Stimulated activated CD4-positive, alpha-beta T cell treated with anti-CD3 and anti-CD28 coated beads, Interleukin-4, amount 100 ng/mL, for 24 hours (primary cell): ENCODE data around the gene RBBP7.

Experiments used
- DNase-seq: peaks from one replicate; pipeline ENCODE4 v3.0.0-alpha.2; 2020

Gene RBBP7

DNA sequence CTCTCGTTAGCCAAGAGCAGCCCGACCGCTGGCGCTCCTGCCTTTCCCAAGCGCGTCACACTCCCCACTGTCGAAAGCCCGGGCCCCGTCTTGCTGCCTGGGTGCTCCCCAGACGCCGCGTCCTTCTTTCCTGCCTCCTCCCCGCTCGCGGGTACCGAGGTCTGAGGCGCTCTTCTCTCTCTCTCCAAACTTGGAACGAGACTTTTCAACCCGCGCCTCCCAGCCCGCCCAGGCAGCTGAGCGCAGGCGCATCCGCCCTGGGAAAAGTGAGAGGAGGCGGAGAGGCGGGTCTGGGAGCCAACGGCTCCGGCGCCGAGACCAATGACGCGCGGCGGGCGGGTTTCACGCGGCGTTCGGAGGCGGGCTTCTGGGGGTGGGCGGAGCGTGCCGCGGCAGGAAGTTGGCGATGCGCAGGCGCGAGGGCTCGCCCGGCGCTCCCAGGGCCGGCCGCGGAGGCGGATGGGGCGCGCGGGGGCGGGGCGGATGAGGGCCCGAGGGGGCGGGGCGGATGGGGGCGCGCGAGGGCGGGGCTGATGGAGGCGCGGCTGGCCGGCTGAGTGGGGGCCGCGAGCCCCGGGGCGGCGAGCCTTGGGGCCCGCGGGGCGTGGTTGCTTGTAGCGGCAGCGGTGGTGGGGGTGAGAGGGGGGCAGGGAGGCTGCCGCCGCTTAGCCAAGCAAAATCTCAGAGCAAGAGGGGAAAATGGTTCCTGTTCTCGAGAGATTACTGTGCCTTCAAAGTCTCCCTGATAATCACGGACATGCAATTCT is at the start of gene RBBP7:
RBBP7 (minus strand) TSS at position 268 of the 767 bp plus-strand sequence. CDS start 309 bp downstream, outside the sequence.
- peak; percentile 89 for DNase-seq

DNA sequence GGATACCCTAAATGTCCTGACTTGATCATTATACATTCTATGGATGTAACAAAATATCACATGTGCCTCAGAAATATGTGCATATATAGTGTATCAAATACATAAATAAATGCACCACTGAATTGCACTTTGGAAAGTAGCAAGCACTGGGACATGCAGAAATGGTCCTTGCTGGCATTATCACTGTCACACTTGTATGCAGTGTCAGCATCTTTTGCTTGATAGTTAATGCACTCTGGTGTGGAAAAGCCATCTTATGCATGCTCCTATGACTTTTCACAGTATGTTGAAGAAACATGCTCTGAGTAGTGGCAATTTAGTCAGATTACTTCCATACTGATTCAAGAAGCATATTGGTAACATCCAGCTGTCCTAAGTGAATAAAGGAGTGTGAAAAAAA is 48.8 kb upstream of the RBBP7 start:
- DNase-seq, result no peak

DNA sequence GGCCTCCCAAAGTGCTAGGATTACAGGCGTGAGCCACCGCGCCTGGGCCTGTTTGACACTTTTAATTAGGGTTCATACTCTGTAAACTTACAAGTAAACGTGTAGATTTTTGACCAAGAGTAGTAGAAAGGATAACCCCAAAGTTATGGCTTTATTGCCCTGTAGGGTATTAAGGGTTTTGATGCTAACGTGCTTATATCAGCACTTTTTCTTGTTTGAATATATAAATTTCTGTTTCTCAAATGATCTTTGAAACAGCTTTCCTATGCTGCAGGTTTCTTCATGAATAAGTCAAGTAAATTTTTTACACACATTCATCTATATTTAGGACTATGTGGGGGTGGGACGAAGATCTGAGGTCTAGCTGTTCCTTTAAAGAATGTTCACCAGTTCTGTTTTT is 47.0 kb upstream of the RBBP7 start:
- no peak for DNase-seq

DNA sequence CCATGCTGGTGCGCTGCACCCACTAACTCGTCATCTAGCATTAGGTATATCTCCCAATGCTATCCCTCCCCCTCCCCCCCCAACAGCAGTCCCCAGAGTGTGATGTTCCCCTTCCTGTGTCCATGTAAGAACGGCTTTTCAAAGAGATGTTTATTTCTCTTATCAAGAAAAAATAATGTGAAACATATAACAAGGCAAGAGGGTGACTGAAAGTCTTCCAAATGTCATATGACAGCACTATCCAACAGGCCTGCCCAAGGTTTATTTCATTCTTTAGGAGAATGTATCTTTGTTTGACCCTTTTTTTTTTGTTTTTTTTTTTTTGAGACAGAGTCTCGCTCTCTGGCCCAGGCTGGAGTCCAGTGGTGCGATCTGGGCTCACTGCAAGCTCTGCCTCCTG is 46.4 kb upstream of the RBBP7 start:
- DNase-seq, result no peak

DNA sequence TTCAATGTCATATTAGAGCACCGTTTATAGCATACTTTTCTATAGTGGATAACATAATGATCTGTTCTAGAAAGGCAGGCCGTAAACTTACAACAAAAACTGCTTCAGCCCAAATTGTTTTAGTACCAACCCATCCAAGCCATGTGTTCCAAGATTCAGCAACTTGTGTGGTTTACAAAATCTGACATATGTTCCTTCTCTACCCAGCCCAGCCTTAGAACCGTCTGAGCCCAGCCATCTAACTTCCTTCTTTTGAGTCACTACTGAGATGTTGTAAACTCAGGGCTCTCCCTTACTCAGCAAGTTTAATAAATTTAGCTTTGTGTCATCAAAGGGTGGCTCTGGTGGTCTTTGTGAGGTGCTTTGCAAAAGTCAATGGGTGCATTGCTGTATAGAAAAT is 43.9 kb upstream of the RBBP7 start:
- no peak for DNase-seq

DNA sequence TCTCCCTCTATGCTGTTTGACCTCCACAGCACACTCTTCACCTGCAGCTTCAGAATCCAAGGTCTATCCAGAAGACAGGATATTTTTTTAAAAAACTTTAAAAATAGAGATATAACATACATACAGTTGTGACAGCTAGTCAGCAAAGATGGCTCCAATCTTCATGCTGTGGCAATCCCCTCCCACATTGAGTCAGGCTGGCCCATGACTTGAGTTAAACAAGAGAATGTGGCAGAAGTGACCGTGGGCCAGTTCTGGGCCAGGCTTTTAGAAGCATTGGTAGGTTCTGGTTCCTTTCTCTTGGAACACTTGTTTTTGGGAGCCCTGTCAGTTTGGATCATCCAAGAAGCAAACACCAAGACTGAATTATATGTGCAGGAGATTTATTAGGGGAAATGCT is 40.2 kb upstream of the RBBP7 start:
- no peak for DNase-seq

DNA sequence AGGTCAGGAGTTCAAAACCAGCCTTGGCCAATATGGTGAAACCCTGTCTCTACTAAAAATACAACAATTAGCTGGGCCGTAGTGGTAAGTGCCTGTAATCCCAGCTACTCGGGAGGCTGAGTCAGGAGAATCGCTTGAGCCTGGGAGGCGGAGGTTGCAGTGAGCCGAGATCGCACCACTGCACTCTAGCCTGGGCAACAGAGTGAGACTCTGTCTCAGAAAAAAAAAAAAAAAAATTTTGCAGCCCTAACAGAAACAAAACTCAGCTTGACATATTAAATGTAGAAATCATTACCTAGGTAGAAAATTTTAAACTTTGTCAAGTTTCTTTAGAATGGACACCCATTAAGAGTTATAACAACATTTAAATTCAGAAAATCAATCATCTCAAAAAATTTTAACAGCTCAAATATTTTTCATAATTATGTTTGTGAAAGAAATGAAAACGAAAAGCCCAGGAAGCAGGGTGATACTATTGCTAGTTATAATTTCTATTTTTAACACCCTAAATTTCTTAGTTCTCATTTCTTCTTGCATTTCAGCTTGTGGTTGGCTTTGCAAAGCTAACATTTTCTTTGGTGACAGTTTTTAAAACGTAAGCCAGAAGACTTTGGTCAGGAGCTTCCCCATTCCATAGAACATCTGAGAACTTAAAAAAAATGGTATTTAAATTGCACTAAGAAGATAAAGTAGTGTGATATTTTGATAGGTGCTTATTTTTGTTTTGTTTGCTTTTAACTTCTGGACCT is 33.3 kb upstream of the RBBP7 start:
- no peak for DNase-seq

DNA sequence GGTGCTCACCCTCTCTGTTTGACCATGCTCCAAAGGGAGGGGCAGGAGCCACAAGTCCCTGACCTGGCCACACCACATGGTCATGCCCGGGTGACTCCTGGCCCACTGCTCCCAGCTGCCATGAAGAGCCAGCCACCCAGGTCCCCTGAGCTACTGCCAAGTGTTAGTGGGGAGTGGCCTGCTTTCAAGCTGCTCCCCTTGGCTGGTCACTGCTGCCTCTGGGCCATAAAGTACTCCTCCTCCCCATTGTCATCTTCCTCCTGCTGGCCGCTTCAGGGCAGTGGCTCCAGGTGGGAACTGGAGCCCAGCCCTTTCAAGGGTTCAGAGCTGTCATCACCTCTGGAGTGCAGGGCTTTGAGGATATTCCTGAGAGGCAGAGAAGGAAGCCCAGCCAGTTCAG is 27.3 kb upstream of the RBBP7 start:
- no peak for DNase-seq

DNA sequence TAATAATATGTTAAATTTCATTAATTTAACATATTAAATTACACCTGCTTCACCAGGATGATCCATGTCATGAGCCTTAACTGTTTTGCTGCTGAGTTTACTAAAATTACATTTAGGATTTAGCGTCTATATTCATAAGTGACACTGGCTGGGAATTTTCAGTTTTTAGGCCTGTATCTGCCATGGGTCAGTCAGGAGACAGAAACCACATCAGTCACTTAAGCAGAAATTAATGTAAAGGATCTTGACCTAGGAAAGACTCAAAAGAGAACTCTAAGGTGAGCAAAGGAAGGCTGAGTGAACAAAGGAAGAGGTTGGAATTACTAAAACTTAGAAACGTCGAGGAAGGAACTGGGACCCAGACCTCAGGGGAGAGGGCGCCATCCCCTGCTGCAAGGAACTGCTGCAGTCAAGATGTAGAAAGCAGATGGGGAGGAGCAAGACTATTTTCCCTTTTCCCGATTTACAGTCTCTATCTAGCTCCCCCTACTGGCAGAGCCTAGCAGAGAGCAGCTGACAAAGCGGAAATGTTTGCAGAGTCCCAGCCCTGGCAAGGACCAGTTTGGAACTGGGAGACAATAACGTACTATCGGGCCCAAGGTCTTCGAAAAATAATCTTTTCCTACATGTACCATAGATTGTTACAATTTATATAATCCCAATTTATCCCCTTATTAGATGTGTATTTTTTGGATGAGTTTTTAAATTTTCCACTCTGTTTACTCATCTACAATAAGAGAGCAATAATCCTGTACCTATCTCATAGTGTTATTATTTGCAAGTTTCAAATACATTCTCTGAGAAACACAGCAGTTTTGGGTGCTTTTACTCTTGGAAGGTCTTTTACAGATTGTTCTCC is 22.6 kb upstream of the RBBP7 start:
- peak; percentile 65 for DNase-seq

DNA sequence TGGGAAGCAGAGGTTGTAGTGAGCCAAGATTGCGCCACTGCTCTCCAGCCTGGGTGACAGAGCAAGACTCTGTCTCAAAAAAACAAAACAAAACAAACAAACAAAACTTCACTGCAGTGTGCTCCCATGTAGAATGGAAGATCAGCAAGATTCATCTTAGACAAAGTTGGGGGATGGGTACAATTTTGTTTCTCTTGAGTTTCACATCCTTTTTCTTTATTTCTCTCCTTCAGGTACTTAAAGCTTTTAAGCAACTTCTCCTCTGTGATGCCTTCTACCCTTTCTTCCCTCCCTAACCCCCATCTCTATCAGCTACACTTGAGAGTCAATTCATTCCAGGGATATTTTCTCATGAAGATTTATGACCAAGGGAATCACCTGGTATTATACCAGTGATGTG is 15.5 kb upstream of the RBBP7 start:
- no peak for DNase-seq

DNA sequence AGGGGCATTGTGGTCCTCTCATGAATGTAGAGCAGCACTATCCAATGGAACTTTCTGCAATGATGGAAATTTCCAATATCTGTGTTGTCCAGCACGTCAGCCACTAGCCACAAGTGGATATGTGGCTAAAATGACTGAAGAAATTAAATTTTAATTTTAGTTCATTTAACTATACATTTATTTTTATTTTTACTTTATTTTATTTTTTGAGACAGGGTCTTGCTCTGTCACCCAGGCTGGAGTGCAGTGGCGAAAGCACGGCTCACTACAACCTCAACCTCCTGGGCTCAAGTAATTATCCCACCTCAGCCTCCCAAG is 13.3 kb upstream of the RBBP7 start:
- no peak for DNase-seq

DNA sequence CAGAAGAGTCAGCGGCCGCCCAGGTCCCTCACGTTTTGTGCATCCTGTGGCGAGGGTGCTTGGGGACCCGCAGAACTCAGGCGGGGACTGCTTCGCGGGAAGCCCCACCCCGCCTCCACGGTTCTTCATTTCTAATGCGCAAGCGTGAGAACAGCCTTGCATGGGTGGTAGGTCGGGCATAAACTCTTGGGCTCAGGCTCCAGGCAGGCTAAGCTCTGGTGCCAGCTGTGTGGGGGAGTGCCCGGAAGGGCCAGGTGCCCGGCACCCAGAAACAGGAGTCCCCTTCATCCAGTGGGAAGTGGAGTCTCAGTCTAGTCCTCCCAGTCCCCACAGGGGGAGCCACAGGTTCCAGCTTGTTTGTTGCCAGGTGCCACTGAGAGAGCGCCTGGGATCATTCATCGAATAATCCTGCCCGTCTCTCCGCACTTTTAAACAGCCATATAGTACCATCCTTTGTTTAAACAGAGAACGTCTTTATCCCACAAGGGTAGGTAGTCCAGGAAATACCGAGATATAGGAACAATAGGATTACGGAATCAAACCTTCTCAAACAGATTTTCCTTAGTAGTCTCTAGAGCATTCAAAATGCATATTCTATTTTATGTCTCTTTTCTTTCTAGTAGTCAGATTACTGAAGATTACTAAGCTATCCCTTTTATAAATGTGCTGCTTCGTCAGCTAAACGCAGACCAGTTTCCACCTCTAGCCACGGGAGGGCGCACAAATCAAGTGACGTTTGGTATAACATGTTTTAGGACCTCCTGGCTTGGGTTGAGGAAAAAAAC is 12.7 kb upstream of the RBBP7 start:
- peak; percentile 69 for DNase-seq

DNA sequence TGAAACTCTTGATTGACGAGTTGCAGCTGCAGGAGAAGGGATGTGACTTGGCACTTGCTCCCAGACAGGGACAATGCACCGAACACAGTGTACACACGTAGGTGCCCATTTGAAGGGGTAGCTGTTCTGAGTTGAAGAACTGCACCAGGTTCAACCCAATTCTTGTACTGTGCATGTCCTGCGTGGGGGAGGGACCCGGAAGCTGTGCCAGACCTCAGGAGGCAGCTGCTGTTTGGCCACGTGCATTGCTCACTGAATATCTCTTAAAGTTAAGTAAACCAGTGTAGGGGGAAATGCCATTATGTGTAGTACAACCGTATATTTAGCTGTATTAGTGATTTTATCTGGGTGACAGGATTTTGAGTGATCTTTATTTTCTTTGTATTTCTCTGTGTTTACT is 12.0 kb upstream of the RBBP7 start:
- DNase-seq, result no peak

DNA sequence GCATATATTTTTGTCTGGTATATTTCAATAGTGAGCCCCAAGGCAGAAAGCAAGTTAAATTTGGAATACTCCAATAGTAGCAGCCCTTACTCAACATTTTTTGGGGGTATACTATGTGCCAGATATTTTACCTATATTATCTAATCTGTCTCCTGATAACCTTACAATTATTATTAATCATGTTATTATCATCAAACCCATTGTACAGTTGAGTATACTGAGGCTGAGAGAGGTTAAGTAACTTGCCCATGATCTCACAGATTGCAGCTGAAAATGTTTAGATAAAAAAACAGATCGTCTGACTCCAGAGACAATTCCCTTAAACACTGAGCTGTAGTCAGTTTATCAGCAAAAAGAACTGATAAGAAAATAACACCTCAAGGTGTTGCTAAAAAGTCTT is 6.5 kb upstream of the RBBP7 start:
- no peak for DNase-seq

DNA sequence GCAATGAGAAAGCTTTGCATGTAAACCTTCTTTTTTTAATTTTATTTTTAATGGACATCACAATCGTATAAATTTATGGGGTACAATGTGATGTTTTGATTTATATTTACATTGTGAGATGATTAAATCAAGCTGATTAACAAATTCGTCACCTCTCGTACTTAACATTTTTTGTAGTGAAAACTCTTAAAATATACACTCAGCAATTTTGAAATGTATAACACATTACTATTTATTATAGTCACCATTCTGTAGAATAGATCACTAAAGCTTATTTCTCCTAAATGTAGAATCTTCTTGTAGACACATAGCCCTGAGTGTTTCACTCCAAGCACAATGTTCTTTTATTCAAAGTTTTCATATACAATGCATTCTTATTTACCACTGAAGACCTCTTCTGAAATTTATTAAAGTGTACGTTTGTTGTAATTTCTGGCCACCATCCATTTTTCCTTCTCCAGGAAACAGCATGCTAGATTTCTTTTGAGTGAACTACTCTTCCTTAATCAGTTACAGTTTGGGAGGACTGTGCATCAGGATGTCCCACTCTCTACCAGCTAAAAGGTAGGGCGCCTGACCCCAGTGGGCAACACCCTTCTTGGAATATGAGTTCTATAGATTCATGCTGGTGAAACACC is 4.4 kb upstream of the RBBP7 start:
- no peak for DNase-seq

DNA sequence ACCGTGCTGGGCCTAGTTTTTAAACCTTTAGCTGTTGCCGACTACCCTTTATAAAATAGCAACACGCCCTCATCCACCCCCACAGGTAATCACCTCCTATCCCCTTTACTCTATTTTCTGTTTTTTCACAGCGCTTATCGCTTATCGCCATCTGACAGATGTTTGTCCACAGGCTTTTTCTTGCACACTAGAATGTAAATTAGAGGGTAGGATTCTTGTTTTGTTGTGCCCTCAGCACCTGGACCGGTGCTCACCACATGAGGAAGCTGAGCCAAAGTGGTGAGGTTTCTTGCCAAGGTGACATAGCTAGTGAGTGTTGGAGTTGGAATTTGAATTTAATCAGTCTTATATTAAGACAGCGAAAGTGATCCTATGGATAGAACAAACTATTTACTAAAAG is 2.9 kb upstream of the RBBP7 start:
- DNase-seq, result no peak

DNA sequence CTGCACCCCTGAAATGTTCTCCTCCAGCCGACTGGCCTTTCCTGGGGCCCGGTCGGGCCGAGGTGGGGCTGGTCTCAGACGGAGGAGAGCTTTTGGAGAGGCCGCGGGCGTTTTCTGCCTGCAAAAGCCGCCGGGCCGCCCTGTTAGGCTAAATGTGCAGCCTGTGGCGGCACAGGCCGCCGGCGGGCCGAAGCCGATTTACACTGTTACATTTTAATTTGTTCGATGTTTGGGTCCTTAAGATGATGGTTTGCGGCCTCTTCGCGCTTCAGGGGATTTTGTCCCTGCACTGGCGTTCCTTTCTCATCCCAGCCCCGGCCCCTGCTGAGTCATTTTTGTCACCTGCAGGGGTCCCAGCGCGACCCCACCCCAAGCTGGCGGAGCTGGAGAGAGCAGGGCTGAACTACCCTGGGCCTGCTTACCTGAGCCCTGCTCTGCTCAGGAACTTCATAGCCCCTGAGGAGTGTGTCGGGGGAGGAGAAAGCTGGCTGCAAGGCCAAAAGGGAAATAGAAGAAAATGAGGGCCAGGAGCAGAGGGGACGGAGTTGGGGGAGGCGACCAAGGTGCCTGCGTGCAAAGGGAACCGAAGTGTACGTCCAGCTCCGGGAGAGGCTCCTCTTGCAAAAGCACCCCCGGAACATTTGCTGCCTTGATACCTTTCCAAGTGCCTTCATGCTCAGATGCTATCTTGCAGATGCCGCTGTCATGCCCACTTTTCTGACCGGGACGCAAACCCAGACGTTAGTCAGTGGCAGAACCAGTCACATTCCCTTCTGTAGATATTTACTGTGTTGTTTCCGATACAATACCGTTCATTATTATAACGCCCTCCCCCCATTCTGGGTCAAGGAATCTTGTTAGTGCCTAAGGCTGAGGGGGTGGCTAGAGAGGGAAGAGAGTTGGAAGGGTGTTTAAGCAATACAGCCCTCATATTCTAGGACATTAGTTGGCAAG is 977 bp upstream of the RBBP7 start:
- no peak for DNase-seq

DNA sequence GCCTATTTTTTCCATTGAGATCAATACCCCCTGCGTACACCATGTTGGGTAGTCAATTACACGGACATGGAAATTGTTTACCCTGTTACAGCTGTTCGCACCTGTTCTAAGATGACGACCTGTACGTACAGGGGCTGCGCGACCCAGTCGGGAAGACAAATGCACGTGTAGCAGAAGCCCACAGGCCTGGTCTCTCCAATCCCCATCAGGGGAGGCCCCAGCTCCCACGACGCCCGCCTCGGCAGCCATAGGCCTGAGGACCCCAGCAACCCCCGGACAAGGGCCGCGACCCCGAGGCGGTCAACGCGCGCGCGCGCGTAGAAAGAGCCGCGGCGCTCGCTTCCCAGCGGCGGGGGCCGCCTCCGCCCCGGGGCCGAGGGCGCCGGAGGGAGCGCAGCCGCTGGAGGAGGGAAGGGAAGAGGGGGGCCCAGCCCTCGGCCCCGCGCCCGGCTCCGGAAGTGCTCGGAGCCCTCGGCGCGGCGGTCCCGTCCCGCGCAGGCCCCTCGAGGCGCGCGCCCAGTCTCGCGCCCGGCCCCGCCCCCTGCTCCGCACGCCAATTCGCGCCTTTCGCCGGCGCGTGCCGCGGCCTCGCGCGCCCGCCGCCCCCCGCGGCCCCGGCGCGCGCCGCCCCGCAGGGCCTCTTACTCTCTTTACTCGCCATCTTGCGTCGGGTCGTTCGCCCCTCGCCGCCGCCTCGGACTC is 618 bp downstream of the RBBP7 start:
- DNase-seq, result peak; percentile 45

DNA sequence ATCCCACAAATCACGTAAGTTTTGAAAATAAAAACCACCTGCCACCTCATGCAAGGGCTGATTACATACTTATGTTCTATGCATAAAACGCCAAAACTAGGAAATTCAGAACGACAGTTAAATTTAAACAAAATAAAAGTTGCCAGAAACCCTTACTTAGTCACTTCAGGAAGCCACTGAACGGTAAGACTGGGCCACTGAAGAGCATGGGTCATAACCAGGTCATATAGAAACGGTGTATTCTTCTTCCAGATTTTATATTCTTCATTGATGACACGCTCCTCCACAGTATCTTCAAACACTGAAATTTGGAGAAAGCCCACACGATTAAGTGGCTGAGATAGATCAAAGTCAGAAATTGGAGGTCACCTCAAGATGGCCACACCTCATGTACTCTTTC is 1.2 kb downstream of the RBBP7 start:
- no peak for DNase-seq

DNA sequence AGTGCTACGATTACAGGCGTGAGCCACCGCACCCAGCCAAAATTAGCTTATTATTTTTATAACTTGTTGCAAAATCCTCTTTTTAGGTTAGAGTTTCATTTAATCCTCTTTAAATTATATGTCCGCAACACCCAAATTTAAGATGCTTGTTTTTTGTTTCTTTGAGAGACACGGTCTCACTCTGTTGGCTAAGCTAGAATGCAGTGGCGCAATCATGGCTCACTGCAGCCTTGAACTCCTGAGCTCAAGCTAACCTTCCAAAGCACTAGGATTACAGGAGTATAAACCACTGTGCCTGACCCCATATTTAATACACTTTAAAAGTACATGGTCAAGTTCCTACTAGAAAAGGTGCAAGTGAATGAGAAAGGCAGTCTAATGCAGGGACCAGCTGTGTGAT is 2.2 kb downstream of the RBBP7 start:
- no peak for DNase-seq

DNA sequence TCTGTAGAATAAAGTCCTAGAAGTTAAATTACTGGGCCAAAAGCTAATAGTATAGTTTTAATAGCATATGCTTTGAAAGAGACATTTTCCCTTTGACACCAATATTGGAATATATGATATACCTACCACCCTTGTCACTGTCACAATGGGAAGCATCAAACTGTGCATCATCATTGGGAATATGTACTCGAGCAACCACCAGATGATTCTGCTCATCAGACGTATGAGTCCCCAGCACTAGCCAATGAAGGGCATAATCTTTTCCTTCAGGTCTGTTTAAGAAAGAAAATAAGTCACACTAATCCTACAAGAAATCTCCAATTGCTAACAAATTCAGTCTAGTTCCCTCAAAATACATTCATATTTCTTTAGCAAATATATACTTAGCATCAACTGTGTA is 7.3 kb downstream of the RBBP7 start:
- no peak for DNase-seq
